Left renal pelvis (tissue), 4 donors: Measurements from ENCODE around the gene TK1. TPM values are rescaled to one million over a fixed set of nuclear protein-coding genes. Genes with fewer than 3 reads are reported as not detected.
A peak's percentile ranks its signal among the peaks of the same experiment; 100 is the strongest.
"Not testable (repeated sequence)": the region's sequence is repeated elsewhere in the genome, so short reads cannot be mapped to it uniquely, and the experiment has no call there.

Experiments
- DNase-seq, 4 donors: peaks; one replicate each; pipeline ENCODE4 v3.0.0-alpha.2; 2013; ENCODE audit warnings: low read depth in 4 of 4, low spot score in 3 of 4
- polyA plus RNA-seq, 4 donors: library from polyadenylated mRNA; unstranded; fragments of 120-200 nt; gene quantifications; one replicate each; pipeline ENCODE4 v1.2.1, GENCODE V29; 2013; ENCODE audit not compliant: insufficient read length in 4 of 4

The TK1 gene
- polyA plus RNA-seq = 10 to 100 TPM; 21.1 to 37.3 (median 25.9) TPM

GRCh38 chr17:78186692-78187595 lies at the start of gene TK1, which contains the start of gene AFMID:
TK1 (minus strand) TSS chr17:78187052; CDS start chr17:78186994, 58 bp downstream.
AFMID (plus strand) TSS chr17:78187362; CDS start chr17:78187371, 9 bp downstream.
- DNase-seq = peak; percentile 84 to 94 (median 91)

- DNase-seq = no peak
Observed at GRCh38 chr17:78235885-78236284, 49.0 kb upstream of the TK1 start.

- not testable (repeated sequence) for DNase-seq
Observed at GRCh38 chr17:78235022-78235421, 48.2 kb upstream of the TK1 start.

- DNase-seq = no peak
Observed at GRCh38 chr17:78234261-78234865, 47.5 kb upstream of the TK1 start.

- no peak for DNase-seq
Observed at GRCh38 chr17:78233678-78234077, 46.8 kb upstream of the TK1 start.

GRCh38 chr17:78232859-78233173 lies 46.0 kb upstream of the TK1 start:
- DNase-seq = no peak

- DNase-seq = no peak
Observed at GRCh38 chr17:78231991-78232858, 45.4 kb upstream of the TK1 start.

- no peak for DNase-seq
Observed at GRCh38 chr17:78230996-78231935, 44.4 kb upstream of the TK1 start, which contains the start of gene TMEM235. TMEM235 (plus strand) TSS chr17:78231631; CDS start chr17:78232024, 393 bp downstream.

GRCh38 chr17:78230252-78230962 lies 43.6 kb upstream of the TK1 start:
- DNase-seq = no peak

GRCh38 chr17:78228176-78228575 lies 41.3 kb upstream of the TK1 start:
- DNase-seq = no peak

GRCh38 chr17:78227455-78227916 lies 40.6 kb upstream of the TK1 start:
- no peak for DNase-seq

- DNase-seq = no peak
Observed at GRCh38 chr17:78226759-78227454, 40.1 kb upstream of the TK1 start.

GRCh38 chr17:78226055-78226758 lies 39.4 kb upstream of the TK1 start:
- no peak for DNase-seq

- no peak for DNase-seq
Observed at GRCh38 chr17:78225088-78225865, 38.4 kb upstream of the TK1 start.

- DNase-seq = no peak
Observed at GRCh38 chr17:78224231-78225087, 37.6 kb upstream of the TK1 start.

GRCh38 chr17:78223765-78224164 lies 36.9 kb upstream of the TK1 start:
- no peak for DNase-seq
